Ovary (tissue), 9 donors: ENCODE results near the gene SLC30A7. TPM values are rescaled to one million over a fixed set of nuclear protein-coding genes. Genes with fewer than 3 reads are reported as not detected.

Source experiments
- DNase-seq, 5 donors: peaks; one replicate each; pipeline ENCODE4 v3.0.0-alpha.2; 2019 to 2020
- H3K27ac ChIP-seq, 2 donors: fragments of 200-600 bp; one replicate each; pipeline versions ENCODE4 v1.5.1 to v1.8.0; 2019 to 2022
- H3K27me3 ChIP-seq: fragments of 200-600 bp; one replicate; pipeline ENCODE4 v1.8.0; 2022
- H3K36me3 ChIP-seq: fragments of 200-600 bp; sonication (generic); one replicate; pipeline ENCODE4 v1.5.1; 2019
- H3K4me1 ChIP-seq: one replicate; pipeline ENCODE4 v1.8.1; 2013; ENCODE audit warnings: mild to moderate bottlenecking, moderate library complexity; ENCODE audit not compliant: insufficient read depth
- H3K4me3 ChIP-seq: fragments of 200-600 bp; sonication (generic); one replicate; pipeline ENCODE4 v1.5.1; 2017
- H3K9me3 ChIP-seq, 2 donors: fragments of 200-600 bp in 1 of 2; sonication (generic) in 1 of 2; one replicate each; pipeline versions ENCODE4 v1.5.1 to v1.8.1; 2013 to 2019; ENCODE audit warnings: mild to moderate bottlenecking in 1 of 2, moderate library complexity in 1 of 2
- CTCF ChIP-seq, 3 donors: fragments of 450-650 bp in 2 of 3; fragments of 200-600 bp in 1 of 3; IDR thresholded peaks; one replicate each; pipeline versions ENCODE4 v1.5.1 to v1.8.0; 2016 to 2022; ENCODE audit warnings: antibody characterized with exemption in 3 of 3, mild to moderate bottlenecking in 1 of 3
- EP300 ChIP-seq: sonication (generic); formaldehyde crosslinking; IDR thresholded peaks from one replicate; pipeline ENCODE4 v1.6.1; 2017; ENCODE audit warnings: antibody characterized with exemption
- POLR2A ChIP-seq: fragments of 450-650 bp; IDR thresholded peaks from one replicate; pipeline ENCODE4 v1.6.1; 2017; ENCODE audit warnings: antibody characterized with exemption, mild to moderate bottlenecking, moderate library complexity
- WGBS, 3 donors: extraction: QIAGEN DNeasy Blood & Tissue Kit in 1 of 3; methylation state at CpG; one replicate each; pipeline versions ENCODE4 v1.1.5 to v1.1.7; 2013 to 2017; 5-methylcytosine and 5-hydroxymethylcytosine counted together
- intact Hi-C, 4 donors: fragments of 100-400 bp; cut with DNase I; formaldehyde crosslinking; loops; one replicate each; pipeline versions ENCODE4 v1.11.0 to v1.15.1; 2022 to 2023
- polyA plus RNA-seq, 2 donors: library from polyadenylated mRNA; stranded (reverse); fragments of 200-250 nt in 1 of 2; fragments of 350-450 nt in 1 of 2; fragmentation: Illumina TruSeq in 1 of 2; extraction: RNeasy Lipid Tissue Mini Kit (QIAGEN cat#74804) in 1 of 2; gene quantifications; one replicate each; pipeline ENCODE4 v1.2.3, GENCODE V29; 2013 to 2014
- total RNA-seq, 7 donors: library from RNA; depleted of rRNA in 2 of 7; stranded (reverse); fragments of >200 nt in 2 of 7; fragmentation: NEBNext Ultra II Directional in 3 of 7; extraction: Animal tissue kit (Norgen Biotek cat#: 25700) in 3 of 7; gene quantifications; one replicate each; pipeline versions ENCODE4 v1.1.0 to v1.2.4, GENCODE V29; 2016 to 2023
- donor health status: DM: no; HTN: no; CAD: no; lungs with moderate emphysema.
- donor health status: DM: no; HTN: no; CAD: no.
- donor health status: Bipolar disorder and iron deficiency.
- donor health status: DM: yes; HTN: yes; CAD: no.
- donor health status: DM: no; HTN: no; CAD: no.
- donor health status: DM: yes; HTN: yes; CAD: no.

SLC30A7 gene
- total and polyA plus RNA-seq, 9 donors, result 4.1 to 25.3 (median 15.4) TPM

GRCh38 chr1:101025657-101026429 is 130.0 kb downstream of the SLC30A7 start, which contains the start of gene DPH5:
TSS of gene DPH5 (minus strand) at chr1:101025784. CDS start at chr1:101025443, 341 bp downstream.
- DNase-seq, result peak; percentile 80 to 91 (median 86)
- Histone ChIP-seq H3K9me3 (no peaks in the 10 kb centered on the region), H3K27me3 (no peaks in the 10 kb centered on the region), H3K4me3 (peak within 1 kb of the TSS; percentile 74), H3K4me1 (peaks cover 3% of the 10 kb centered on the region), H3K36me3 (no peaks in the 10 kb centered on the region), H3K27ac (peak within 1 kb of the TSS; percentile 11 to 35)
- TF ChIP-seq POLR2A, result peak; percentile 32
- no peak for TF ChIP-seq CTCF (IDR thresholded peaks at IDR 0.05)
- intact Hi-C loops, result no loop called here
- WGBS, 3 donors, result 0 to 1% (median 0%) methylated on average over 37 of the region's 37 CpGs

- no peaks in the 10 kb centered on the region for H3K36me3 ChIP-seq
- no peak for DNase-seq
- 38 to 47% (median 40%) methylated on average over 5 of the region's 5 CpGs for WGBS, 3 donors
- peaks cover 3% of the 10 kb centered on the region for H3K4me1 ChIP-seq
- peak overlapping the region in 1 of 2 donors; percentile 35 for H3K27ac ChIP-seq
- intact Hi-C loops, result no loop called here
- no peaks in the 10 kb centered on the region for H3K9me3 ChIP-seq
- H3K4me3 ChIP-seq, result peak overlapping the region; percentile 74
- H3K27me3 ChIP-seq, result no peaks in the 10 kb centered on the region
- TF ChIP-seq POLR2A (no peak), EP300 (no peak), CTCF (IDR thresholded peaks at IDR 0.05) (no peak)
These were observed 130.5 kb downstream of the SLC30A7 start for GRCh38 chr1:101026430-101026788.

- Histone ChIP-seq H3K27me3 (no peaks in the 10 kb centered on the region), H3K27ac (no peak overlapping the region), H3K4me3 (no peak overlapping the region), H3K4me1 (peaks cover 3% of the 10 kb centered on the region), H3K9me3 (no peaks in the 10 kb centered on the region), H3K36me3 (no peaks in the 10 kb centered on the region)
- intact Hi-C loops, result no loop called here
- DNase-seq, result no peak
- TF ChIP-seq CTCF (IDR thresholded peaks at IDR 0.05), result no peak
- 89 to 90% (median 90%) methylated on average over 6 of the region's 6 CpGs for whole genome bisulfite sequencing, 3 donors
These were observed 131.4 kb downstream of the SLC30A7 start for GRCh38 chr1:101027194-101027772.

- TF ChIP-seq POLR2A, result no peak
- TF ChIP-seq CTCF (IDR thresholded peaks at IDR 0.05), result no peak
- no peak for TF ChIP-seq EP300
- intact Hi-C loops, result no loop called here
- WGBS, 3 donors, result 80 to 87% (median 83%) methylated on average over 2 of the region's 2 CpGs
These were observed 132.6 kb downstream of the SLC30A7 start for GRCh38 chr1:101028466-101028865.

More at GRCh38 chr1:101028466-101028865, 132.6 kb downstream of the SLC30A7 start:
- H3K9me3 ChIP-seq, result no peaks in the 10 kb centered on the region
- peaks cover 3% of the 10 kb centered on the region for H3K4me1 ChIP-seq
- no peaks in the 10 kb centered on the region for H3K27me3 ChIP-seq
- H3K27ac ChIP-seq, result no peak overlapping the region
- H3K36me3 ChIP-seq, result no peaks in the 10 kb centered on the region
- no peak overlapping the region for H3K4me3 ChIP-seq
- no peak for DNase-seq
